HG03432 (cell line): ENCODE results near the gene ITGA2B.
A peak's percentile ranks its signal among the peaks of the same experiment; 100 is the strongest.

ENCODE experiments used
- ATAC-seq: cut with Tn5 transposase; IDR thresholded peaks from one replicate; pipeline ENCODE4 v1.9.1; 2021; ENCODE audit warnings: mild to moderate bottlenecking, moderate library complexity; ENCODE audit not compliant: unreplicated experiment

Gene ITGA2B

DNA sequence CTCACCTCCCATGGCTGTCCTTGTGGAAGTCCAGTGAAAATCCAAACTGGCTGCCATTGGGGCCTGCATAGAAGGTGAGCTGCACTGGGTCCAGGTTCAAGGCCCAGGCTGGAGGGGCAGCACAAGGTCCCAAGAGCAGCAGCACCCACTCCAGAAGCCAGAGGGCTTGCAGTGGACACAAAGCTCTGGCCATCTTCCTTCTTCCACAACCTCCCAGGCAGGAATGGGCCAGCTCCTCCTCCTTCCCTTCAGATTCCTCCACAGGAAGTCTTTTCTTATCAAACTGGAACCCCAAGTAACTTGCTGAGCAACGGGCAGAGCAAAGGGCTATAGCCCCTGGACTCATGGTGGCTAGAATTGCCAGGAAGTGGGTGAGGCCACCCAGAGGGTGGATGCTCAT lies at the start of gene ITGA2B:
Gene ITGA2B (minus strand): TSS at position 369 of the 400 bp plus-strand sequence. CDS start 176 bp downstream, at position 193.
- ATAC-seq: no peak

DNA sequence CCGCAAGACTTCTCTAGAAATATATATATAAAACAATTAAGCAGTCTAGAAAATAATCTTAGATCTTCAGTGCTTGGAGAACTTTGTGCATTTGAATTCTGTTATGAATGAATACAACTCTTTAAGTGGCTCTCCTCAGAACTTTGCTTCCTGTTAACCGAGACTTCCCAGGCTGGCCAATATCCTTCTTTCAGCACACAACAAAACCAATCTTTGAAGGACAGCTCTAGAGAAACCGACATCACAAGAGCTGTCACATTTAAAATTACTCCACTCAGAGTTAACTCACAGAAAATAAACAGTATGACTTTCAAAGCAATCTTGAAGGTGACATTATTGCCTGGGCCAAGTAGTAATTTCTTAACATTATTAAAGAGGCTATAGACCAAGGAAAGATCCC lies 49.7 kb upstream of the ITGA2B start:
- ATAC-seq: no peak

DNA sequence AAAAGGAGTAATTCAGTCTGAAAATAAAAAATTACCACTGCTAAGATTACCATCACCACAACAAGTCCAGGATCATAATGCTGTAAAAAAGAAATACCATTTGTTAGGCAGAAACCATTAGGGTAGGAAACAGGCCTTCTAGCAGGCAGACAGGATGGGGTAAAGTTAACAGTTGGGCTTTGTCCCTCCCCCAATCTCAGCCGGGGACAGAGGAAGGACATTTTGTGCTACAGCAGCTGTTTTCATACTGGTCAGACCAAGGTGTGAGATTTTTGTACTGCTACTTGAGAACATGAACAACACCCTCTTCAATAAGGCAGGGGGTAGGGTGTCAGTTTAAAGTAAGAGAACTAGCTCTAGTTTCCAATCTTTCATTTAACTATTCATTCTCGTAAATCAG lies 49.2 kb upstream of the ITGA2B start:
- no peak for ATAC-seq

DNA sequence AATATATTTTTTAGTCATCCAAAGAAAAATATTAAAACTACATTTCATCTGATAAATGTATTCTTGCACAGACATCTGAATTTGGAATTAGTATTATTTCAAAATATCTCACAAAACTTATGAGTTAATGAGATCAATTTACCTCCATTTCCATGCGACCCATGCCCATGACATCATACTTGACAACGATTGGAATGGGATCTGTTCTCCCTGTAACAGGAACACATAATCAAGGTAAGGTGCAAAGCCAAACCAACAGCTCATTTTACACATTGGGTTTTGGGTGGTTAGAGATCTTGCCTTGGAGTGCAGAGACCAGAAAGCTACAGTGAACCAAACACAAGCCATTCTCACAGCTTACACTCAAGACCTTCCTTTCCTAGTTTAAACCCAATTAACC lies 46.9 kb upstream of the ITGA2B start:
- ATAC-seq: no peak

DNA sequence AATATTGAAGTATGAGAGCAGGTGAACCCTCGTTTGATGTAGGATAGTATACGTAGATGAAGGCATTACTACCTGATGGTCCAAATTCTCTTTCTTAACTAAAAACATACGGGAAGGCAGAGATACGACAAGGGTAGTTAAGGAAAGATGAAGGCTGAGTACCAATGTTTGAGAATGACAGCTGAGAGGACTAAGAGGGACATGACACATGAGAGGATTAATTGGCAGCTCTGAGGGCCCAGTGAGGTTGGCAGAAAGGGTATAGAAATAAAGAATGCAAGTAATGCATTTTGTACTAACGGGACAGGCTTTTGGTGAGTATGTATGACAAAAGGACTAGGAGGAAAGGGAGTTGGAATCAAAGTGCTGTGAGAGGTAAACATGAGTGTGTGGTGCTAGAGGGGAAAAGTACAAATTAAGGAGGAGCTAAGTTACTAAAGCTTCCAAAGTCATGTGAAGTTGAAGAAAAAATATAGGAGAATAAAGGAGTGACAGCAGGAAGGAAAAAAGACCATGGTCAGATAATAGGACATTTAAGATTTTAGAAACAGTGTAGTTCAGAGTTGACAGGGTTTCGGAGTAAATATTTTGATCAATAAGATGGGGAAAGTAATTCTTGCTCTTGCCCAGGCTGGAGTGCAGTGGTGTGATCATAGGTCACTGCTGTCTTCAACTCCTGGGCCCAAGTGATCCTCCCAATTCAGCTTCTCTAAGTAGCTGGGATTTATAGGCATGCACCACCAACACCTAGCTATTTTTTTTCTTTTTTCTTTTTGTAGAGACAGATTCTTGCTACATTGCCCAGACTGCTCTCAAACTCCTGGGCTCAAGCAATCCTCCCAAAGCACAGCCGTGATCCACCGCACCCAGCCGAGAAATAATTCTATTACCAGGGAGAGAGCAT lies 43.1 kb upstream of the ITGA2B start:
- no peak for ATAC-seq

DNA sequence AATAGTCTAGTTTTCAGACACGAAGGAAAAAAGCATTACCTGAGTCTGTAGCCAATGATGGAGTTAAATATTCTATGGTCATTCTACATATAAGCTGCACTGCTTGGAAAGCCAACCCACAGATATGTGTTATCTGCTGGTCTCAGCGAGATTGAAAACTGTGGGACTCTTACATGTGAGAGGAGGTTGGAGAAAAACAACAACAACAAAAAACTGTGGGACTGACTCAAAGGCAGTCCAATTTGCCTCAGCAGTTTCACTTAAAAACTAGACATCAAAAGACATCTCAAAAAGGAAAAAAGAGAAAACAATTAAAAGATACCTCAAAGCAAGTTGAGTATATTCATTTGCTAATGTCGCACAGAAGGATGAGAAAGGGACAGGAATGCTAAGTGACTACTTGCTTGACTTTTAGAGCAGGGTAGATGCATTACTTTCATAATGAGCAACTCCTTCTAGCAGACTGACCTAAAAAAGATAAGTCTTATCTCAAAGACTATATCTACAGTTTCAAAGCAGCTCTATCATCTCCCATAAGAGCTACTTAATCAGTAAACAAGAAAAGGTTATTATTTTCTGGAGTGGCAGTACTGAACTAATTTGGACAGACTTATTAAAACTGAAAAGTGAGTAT lies 35.5 kb upstream of the ITGA2B start:
- no peak for ATAC-seq

DNA sequence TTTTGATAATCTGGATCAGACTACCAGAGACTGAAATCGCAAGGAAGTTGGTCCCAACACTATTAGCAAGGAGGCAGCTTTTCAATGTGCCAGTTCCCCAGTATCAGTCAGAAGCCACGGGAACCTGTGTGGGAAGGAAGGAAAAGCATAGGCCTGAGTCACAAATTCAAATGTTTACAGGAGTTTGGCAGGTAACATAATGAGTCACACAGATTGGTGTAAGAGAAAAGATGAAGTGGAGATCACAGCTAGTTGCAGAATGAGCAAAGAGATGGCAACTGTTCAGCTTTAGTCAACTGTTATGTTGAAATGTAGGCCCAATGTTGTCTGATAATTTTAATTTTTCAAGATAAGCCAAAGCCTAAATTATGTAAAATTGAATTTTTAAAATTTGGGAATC lies 28.1 kb upstream of the ITGA2B start:
- ATAC-seq: no peak

DNA sequence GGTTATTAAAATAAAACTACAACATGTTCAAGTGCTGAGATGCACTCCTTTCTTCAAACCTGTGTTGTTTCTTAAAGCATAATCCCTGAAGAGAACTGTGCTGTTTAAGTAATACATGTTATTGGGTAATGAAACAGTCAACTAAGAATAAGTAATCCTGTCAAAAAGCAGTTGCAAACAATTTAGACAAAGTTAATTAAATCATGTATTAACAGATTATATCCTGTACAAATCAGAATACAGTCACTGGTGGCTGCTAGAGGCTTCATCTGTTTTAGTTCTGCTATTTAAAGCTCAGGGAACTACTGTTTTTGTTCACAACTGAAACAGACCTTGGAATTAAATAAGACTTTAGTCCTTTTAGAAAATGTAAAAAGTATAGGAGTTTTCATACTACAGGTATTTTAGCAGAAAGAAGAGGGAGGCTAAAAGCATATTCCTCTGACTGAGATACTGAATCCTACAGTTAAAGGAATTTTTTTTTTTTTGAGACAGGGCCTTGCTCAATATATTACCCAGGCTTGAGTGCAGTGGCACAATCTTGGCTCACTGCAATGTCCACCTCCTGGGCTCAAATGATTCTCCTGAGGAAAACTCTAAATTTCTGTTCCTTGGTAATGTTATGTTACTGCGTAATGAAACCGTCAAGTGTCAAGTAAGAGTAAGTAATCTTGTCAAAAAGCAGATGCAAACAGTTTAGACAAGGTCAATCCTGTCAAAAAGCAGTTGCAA lies 27.3 kb upstream of the ITGA2B start:
- no peak for ATAC-seq

DNA sequence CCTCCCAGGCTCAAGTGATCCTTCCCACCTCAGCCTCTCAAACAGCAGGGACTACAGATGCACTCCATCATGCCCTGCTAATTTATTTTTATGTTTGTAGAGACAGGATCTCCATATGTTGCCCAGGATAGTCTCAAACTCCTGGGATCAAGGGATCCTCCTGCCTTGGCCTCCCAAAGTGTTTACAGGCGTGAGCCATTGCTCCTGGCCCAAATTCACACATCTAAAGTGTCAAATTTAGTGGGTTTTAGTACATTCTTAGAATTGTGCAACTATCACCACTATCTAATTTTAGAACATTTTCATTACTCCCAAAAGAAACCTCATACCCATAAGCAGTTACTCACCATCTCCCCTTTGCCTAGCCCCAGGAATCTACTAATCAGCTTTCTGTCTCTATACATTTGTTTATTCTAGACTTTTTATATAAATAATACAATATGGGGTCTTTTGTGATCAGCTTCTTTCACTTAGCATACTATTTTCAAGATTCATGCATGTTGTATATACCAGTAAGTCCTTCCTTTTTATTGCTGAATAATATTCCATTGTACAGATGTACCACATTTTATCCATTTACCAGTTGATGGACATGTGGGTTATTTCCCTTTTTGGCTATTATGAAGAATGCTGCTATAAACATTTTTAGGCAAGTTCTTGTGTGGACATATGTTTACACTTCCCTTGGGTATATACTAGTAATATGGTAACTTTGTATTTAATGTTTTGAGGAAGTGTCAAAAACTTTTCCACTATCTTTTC lies 25.1 kb upstream of the ITGA2B start:
- no peak for ATAC-seq

DNA sequence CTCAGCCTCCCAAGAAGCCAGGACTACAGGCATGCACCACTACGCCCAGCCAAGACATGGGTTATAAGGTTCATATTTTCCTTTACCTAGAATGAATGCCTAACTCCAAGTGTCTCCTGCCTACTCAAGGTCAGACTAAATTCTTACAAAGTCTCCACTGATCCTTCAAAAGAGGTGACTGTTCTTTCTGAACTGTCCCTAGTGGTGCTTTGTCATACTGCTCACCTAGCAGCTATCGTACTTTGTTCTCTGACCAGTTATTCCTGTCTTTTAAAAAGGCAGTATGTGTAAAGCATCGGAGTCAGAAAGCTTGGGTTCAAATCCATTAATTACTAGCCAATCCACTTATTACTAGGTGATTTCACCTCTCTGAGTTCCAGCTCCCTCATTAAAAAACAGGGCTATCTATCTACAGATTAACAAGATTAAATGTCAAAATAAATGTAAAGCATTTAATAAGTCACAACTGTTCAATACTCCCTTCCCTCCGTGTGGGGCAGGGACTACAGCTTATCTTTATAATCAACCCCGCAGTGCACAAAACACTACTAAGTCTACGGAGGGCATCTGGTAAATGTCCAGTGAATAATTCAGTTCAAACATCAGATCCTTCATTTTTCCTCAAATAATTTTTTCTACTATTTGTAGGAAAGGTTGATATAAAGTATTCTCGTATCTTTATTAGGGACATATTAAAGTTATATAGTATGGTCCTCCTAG lies 20.0 kb upstream of the ITGA2B start:
- ATAC-seq: no peak

DNA sequence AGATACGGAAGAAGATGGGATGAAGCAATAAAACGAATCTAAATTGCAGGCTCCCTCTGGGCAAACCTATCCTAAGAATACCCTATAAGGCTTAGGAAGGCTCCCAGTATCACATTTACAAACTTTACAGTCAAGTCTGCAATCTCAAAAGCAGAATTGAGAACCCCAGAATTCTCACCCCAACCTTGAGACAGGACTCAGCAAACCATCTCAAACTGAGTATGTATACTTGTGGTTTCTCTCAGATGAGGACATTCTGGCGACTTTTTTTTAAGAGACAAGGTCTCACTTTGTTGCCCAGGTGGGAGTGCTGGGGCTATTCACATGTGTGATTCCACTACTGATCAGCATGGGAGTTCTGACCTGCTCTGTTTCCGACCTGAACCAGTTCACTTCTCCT lies 19.3 kb upstream of the ITGA2B start:
- no peak for ATAC-seq

DNA sequence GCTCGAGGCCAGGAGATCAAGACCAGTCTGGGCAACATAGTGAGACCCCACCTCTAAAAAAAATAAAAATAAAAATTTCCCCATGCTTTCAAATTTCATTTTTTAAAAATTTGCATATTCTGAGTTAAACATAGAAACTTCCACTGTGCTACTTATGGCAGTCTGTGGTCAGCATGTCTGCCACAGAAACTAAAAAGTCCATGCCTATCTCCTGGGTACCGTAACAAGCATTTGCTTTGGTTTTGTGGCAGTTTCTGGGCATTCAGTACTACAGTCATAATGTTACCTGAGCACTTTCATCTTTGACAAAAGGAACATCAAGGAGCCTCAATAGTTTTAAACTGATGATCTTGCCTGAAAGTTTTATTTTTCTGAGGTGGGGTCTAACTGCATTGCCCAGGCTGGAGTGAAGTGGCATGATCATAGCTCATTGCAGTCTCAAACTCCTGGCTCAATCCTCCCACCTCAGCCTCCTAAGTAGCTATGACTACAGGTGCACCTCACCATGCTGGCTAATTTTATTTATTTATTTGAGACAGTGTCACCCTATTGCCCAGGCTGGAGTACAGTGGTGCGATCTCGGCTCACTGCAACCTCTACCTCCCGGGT lies 13.2 kb upstream of the ITGA2B start:
- peak; percentile 60 for ATAC-seq

DNA sequence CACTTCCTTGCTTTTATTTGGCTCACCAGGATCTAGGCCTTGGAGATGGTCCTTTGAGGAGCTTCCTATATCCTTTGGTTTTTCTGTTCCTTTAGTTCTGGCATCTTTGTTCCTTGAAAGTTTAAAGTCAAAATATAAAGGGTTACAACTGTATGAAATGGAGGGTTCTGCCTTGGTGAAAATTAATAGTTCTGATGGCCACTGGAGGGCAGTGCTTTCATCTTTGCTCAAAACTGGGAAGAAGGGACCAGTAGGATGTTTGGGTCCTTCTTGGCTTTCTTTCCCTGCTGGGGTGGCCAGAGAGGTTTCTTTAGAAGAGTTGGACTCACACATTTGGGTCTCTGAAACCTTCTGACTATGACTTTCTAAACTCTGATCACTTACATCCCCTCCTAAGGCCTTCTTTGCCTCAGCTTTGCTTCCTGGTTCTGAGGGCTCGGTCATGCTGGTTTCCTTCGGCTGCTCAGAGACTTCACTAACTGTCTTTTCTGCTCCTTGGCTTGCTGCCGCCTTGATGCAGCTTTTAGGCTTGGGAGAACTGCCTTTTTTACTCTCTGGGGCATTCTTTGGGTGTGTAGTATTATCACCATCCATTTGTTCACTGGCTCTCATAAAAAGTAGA lies 10.9 kb upstream of the ITGA2B start:
- ATAC-seq: no peak

DNA sequence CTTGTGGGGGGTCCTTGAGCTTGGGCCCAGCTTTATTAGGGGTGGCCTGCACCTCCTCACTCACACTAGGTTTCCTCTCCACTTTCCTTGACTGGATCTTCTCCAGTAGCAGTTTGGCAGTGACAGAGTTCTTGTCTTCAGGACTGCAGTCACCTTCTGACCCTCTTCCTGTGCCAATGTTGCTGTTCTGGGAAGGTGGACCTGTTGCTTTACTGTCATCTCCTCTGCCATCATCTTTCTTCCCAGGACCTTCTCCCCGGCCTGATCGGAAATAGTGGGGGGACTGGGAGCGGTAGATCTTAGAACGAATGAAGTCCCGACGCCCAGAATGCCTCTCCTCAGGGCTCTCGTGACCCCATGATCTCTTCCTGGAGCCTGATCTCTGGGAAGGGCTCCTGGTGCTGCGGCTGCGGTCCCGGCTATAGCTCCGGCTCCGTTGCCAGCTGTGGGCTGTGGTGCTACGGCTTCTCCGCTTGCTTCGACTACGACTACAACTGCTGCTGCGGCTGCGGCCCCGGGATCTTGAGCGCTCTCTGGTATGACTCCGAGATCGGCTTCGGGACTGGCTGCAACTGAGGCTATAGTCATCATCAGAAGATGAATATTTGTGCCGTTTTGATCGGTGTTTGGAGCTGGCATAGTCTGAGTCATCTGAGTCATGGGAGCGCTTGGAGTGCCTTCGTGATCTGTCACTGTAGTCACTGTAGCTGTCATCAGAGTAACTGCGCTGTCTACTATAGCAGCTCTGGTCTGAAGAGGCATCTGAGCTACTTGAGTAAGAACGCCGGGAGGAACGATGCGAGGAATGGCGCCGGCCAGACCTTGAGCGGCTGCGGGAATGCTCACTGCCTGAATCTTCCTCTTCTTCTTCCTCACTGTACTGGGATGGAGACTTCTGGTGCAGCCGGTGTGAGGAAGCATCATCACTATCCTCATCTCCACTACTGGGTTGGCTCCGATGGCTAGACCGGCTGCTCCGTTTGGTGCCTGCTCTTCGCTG lies 9.5 kb upstream of the ITGA2B start:
- ATAC-seq: no peak

DNA sequence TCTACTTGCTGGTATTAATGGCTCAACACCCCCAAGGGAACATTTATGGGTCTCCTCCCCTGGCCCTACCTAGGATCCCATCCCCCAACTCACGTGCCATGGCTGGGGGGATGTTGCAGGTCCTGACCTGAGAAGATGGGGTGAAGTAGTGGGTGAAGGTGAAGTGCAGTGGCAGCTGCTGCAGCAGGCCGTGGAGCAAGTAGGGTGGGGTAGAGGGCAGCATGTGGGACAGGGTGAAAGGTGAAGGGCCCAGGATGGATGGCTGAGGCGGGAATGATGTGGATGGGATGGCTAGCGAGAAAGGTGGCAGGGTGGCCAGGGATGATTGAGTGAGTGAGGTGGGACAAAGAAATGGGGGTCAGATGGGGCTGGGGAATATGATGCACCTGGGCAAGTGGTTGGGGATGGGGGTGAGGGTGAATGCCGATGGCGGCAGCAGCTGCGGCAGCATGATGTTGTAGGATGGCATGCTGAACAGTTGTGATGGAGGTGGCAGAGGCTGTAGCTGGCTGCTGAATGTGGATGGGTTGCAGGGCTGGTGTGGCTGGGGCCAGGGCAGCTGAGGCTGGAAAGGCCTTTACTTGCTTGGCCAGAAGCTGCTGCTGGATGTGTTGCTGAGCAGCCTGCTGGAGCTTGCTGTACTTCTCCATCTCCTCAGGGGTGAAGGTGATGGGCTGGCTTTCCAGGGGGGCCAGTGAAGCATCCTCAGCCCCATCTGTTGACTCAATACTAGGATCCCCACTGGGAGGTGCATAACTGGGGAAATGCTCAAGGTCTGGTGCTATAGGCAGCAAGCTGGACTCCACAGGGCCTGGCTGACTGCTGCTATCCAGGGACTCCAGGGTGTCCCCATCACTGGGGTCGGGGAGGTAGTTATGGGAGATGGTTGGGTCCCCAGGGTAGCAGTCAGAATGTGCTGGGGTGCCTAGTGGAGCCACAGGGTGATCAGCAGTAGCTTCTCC lies 8.3 kb upstream of the ITGA2B start:
- no peak for ATAC-seq

DNA sequence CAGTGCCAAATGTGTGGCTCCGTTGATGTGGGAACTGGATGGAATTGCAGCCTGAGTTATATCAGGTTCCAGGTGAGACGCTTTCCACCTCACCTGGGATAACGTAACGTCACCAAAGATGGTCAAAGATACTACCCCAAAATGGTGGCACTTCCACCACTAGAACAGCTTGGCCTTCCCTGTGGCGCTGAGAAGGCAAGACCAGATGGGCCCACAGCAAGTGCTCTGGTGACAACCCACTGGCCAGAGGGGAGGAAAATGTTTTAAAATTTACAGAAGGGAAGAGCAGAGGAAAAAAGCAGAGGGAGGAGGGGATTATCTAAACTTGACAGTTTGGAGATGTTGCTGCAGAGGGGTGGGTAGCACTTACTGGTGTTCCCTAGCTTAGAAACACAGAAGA lies 7.5 kb upstream of the ITGA2B start:
- ATAC-seq: no peak

DNA sequence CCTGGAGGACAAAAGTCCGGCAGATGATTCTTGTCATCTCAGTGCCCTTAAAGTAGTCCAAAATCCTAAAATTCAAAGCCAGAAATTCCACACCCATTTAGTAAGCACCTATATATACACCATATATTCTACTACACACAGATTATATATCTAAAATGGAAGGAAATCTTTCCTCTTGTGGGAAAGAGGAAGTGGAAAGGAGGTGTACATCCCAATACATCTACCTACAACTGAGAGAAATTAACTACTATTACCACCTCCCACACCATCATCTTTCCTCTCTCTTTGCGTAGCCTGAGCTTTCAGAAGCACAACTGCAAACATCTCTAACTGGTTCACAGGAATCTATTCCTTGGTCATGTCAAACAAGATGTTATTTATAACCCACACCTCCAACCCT lies 5.4 kb upstream of the ITGA2B start:
- ATAC-seq: no peak
